ENCODE results near the gene RPS18.

The RPS18 gene

DNA sequence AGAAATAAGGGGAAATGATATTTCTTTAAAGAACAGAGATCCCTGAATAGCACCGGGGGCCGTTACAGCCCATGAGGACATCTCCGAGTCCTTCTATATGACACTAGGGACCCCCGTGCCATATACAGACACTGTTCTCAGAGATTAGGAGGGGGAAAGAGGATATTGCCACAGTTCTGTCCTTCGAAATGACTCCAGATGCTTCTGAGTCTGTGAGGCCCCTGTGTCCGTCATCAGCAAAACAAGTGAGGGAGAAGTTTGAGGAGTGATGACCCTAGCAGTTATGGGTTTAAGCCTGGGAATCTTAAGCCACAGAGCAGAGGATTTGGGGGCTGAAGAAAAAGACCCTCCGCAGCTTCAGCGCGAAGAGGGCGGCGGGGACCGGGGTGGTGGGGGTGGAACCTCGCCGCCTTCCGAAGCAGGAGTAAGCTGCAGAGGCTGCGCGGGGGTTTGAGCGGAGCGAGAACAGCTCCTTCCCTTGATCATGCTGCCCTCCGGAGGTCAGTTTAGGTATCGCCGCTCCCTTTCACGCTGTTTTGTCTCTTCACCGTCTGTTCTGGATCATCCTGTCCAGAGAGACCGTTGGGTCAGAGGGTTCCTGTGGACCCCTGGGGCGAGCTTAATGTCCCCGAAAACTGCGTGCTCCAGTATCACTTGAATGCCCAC, 23.8 kb upstream of the RPS18 start:
- Histone ChIP-seq H3K9ac (ENCODE audit: low read length) (peak overlapping the region; percentile 68), H3F3A (ENCODE audit: insufficient read depth) (peaks cover 10% of the 10 kb centered on the region), H3K27ac (ENCODE audit: low read depth, low read length) (peak overlapping the region; percentile 70), H2AFZ (ENCODE audit: low read depth, low read length, severe bottlenecking) (peak overlapping the region; percentile 88), H3K9me3 (ENCODE audit: insufficient read depth, low read length) (no peaks in the 10 kb centered on the region), H3K9me2 (replicated peaks; ENCODE audit: insufficient read depth, low read length) (no peaks in the 10 kb centered on the region), H3K27me3 (ENCODE audit: low read length) (no peaks in the 10 kb centered on the region), H3K4me3 (ENCODE audit: insufficient read depth, low read length, poor library complexity, severe bottlenecking) (peak overlapping the region; percentile 62), H4K20me1 (ENCODE audit: low read depth, low read length) (no peaks in the 10 kb centered on the region), H3K4me2 (ENCODE audit: low read depth, low read length, poor library complexity, severe bottlenecking) (peak overlapping the region; percentile 86), H3K36me3 (ENCODE audit: low read length) (no peaks in the 10 kb centered on the region), H3K79me2 (ENCODE audit: insufficient read depth, low read length) (peaks cover 7% of the 10 kb centered on the region; the same call in 1 of the 2 replicates)
- no peak for TF ChIP-seq EZH2phosphoT487 (conservative IDR thresholded peaks at IDR 0.05; ENCODE audit: low read length)
- TF ChIP-seq, protein P1, sequence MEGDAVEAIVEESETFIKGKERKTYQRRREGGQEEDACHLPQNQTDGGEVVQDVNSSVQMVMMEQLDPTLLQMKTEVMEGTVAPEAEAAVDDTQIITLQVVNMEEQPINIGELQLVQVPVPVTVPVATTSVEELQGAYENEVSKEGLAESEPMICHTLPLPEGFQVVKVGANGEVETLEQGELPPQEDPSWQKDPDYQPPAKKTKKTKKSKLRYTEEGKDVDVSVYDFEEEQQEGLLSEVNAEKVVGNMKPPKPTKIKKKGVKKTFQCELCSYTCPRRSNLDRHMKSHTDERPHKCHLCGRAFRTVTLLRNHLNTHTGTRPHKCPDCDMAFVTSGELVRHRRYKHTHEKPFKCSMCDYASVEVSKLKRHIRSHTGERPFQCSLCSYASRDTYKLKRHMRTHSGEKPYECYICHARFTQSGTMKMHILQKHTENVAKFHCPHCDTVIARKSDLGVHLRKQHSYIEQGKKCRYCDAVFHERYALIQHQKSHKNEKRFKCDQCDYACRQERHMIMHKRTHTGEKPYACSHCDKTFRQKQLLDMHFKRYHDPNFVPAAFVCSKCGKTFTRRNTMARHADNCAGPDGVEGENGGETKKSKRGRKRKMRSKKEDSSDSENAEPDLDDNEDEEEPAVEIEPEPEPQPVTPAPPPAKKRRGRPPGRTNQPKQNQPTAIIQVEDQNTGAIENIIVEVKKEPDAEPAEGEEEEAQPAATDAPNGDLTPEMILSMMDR (IDR thresholded peaks at IDR 0.05; ENCODE audit: insufficient read depth, low read length, poor library complexity, severe bottlenecking), result peak; percentile 91

DNA sequence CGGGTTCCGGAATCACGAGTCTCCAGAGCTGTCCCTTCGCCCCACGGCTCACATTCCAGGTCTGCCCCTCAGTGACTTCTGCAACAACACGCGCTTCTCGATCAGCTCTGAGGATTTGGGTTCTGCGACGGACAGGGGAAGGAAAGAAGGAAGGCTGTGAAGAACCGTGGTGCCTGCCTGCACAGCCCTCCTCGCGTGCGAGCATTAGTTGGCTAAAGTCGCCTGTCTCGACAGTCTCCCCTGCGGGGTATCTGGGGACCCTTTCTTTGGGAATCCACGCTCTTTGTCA, 23.3 kb upstream of the RPS18 start:
- peak overlapping the region; percentile 88 for H2AFZ ChIP-seq (ENCODE audit: low read depth, low read length, severe bottlenecking)
- peak overlapping the region; percentile 68 for H3K9ac ChIP-seq (ENCODE audit: low read length)
- H3F3A ChIP-seq (ENCODE audit: insufficient read depth), result peaks cover 10% of the 10 kb centered on the region
- peak overlapping the region; percentile 70 for H3K27ac ChIP-seq (ENCODE audit: low read depth, low read length)
- no peaks in the 10 kb centered on the region for H3K27me3 ChIP-seq (ENCODE audit: low read length)
- no peaks in the 10 kb centered on the region for H3K9me2 ChIP-seq (replicated peaks; ENCODE audit: insufficient read depth, low read length)
- TF ChIP-seq EZH2phosphoT487 (conservative IDR thresholded peaks at IDR 0.05; ENCODE audit: low read length), result no peak
- TF ChIP-seq, protein P1 (IDR thresholded peaks at IDR 0.05; ENCODE audit: insufficient read depth, low read length, poor library complexity, severe bottlenecking), result no peak
- H3K4me3 ChIP-seq (ENCODE audit: insufficient read depth, low read length, poor library complexity, severe bottlenecking), result peak overlapping the region; percentile 62
- no peaks in the 10 kb centered on the region for H4K20me1 ChIP-seq (ENCODE audit: low read depth, low read length)
- peaks cover 7% of the 10 kb centered on the region; the same call in 1 of the 2 replicates for H3K79me2 ChIP-seq (ENCODE audit: insufficient read depth, low read length)
- H3K36me3 ChIP-seq (ENCODE audit: low read length), result no peaks in the 10 kb centered on the region
- peak overlapping the region; percentile 86 for H3K4me2 ChIP-seq (ENCODE audit: low read depth, low read length, poor library complexity, severe bottlenecking)
- no peaks in the 10 kb centered on the region for H3K9me3 ChIP-seq (ENCODE audit: insufficient read depth, low read length)

DNA sequence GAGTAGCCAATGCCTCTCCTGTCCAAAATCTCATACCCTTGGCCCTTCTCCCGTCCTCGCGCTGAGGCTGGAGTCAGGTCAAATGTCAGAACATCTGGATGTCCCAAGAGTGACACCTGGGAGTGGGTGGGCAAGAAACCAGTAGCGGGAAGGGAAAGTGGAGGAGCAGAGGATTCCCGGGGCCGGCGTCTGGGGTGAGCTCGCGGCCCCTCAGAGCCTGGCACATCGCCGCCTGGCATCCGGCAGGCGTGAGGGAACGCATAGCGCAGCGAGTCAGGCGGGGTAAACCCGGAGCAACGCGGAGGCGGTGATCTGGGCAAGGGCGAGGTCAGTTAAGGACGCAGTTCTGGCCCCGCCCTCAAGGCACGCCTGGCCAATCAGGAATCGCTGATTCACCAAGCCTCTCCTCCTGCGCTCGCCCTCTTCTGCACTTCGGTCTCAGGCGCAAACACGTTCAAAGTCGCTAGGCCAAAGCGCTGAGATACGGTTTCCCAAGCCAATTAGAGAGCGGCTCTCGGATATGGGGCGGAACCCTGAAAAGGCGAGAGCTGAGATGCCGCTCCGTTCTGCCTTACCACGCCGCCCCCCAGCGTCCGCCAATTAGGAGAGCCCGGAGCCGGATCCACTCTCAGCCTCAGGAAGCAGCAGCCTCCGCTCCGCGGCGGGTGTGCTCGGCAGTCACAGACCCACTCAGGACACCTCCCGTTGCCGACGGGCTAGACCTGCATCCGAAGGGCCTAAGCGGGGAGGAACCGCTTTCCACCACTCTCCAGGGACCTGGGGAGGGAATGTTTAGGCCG, 22.7 kb upstream of the RPS18 start:
- Histone ChIP-seq H2AFZ (ENCODE audit: low read depth, low read length, severe bottlenecking) (peak overlapping the region; percentile 88), H3K9me2 (replicated peaks; ENCODE audit: insufficient read depth, low read length) (no peaks in the 10 kb centered on the region), H3K9me3 (ENCODE audit: insufficient read depth, low read length) (no peaks in the 10 kb centered on the region), H3K27me3 (ENCODE audit: low read length) (no peaks in the 10 kb centered on the region), H3K4me3 (ENCODE audit: insufficient read depth, low read length, poor library complexity, severe bottlenecking) (peak overlapping the region; percentile 65), H3K27ac (ENCODE audit: low read depth, low read length) (peak overlapping the region; percentile 73), H3K36me3 (ENCODE audit: low read length) (no peaks in the 10 kb centered on the region), H3K9ac (ENCODE audit: low read length) (peak overlapping the region; percentile 78), H3K4me2 (ENCODE audit: low read depth, low read length, poor library complexity, severe bottlenecking) (peak overlapping the region; percentile 86), H4K20me1 (ENCODE audit: low read depth, low read length) (no peaks in the 10 kb centered on the region), H3K79me2 (ENCODE audit: insufficient read depth, low read length) (peaks cover 7% of the 10 kb centered on the region; the same call in 1 of the 2 replicates), H3F3A (ENCODE audit: insufficient read depth) (peaks cover 12% of the 10 kb centered on the region)
- no peak for TF ChIP-seq EZH2phosphoT487 (conservative IDR thresholded peaks at IDR 0.05; ENCODE audit: low read length)
- TF ChIP-seq, protein P1 (IDR thresholded peaks at IDR 0.05; ENCODE audit: insufficient read depth, low read length, poor library complexity, severe bottlenecking), result no peak

All from SU-DHL-6 (cell line).